Measurements from ENCODE around the gene CTSL. TPM values are rescaled to one million over a fixed set of nuclear protein-coding genes. Genes with fewer than 3 reads are reported as not detected.

CTSL gene
- polyA plus RNA-seq, 3 donors = 22.0 to 28.8 (median 28.3) TPM

GRCh38 chr9:87732756-87733155 lies 6.8 kb downstream of the CTSL start:
- peak overlapping the region in 1 of 2 donors; percentile 4 for H3K4me3 Mint-ChIP-seq
- peaks cover 4 to 14% of the 10 kb centered on the region in 2 donors for H3K36me3 Mint-ChIP-seq
- no peaks in the 10 kb centered on the region for H3K9me3 ChIP-seq (replicated peaks in 1 of 2; ENCODE audit: control insufficient read depth in 1 of 2, insufficient read depth in 1 of 2, low read length in 2 of 2)
- no peak overlapping the region for H3K27ac Mint-ChIP-seq
- intact Hi-C loops (cut with micrococcal nuclease) = no loop called here
- DNase-seq = no peak
- no peaks in the 10 kb centered on the region for H3K79me2 ChIP-seq (ENCODE audit: insufficient read depth, low read length)
- no peak for TF ChIP-seq CTCF (IDR thresholded peaks at IDR 0.05)
- H4K20me1 ChIP-seq (ENCODE audit: insufficient read depth, low read length) = no peaks in the 10 kb centered on the region
- peaks cover 12 to 31% (median 21%) of the 10 kb centered on the region in 3 donors for H3K27me3 Mint-ChIP-seq (ENCODE audit: low read depth in 3 of 3)
- H3K4me2 ChIP-seq (replicated peaks; ENCODE audit: extremely low read depth, low read length, poor library complexity, severe bottlenecking) = no peak overlapping the region
- peaks cover 0 to 15% of the 10 kb centered on the region in 2 donors for H3K27me3 ChIP-seq (ENCODE audit: control insufficient read depth in 2 of 2, insufficient read depth in 2 of 2, low read length in 2 of 2)
- no peaks in the 10 kb centered on the region for H3K4me1 ChIP-seq (ENCODE audit: control insufficient read depth in 1 of 2, insufficient read depth in 2 of 2, low read length in 2 of 2)
- no peak overlapping the region for H3K4me3 ChIP-seq (replicated peaks in 1 of 3; ENCODE audit: low read depth in 2 of 3, low read length in 3 of 3)
- 100% methylated on average over 1 of the region's 3 CpGs for WGBS (ENCODE audit: insufficient coverage)
- H3K9me3 Mint-ChIP-seq = peaks cover 0 to 6% (median 2%) of the 10 kb centered on the region in 7 donors
- no peak overlapping the region for H3K9ac ChIP-seq (ENCODE audit: insufficient read depth, low read length, poor library complexity, severe bottlenecking)
- H2AFZ ChIP-seq (ENCODE audit: insufficient read depth, low read depth, low read length, poor library complexity, severe bottlenecking) = no peak overlapping the region
- no peaks in the 10 kb centered on the region for H3K36me3 ChIP-seq (replicated peaks in 1 of 2; ENCODE audit: control insufficient read depth in 1 of 2, insufficient read depth in 2 of 2, low read length in 2 of 2)
- peaks cover 3% of the 10 kb centered on the region for H3K4me1 Mint-ChIP-seq
- no peak overlapping the region for H3K27ac ChIP-seq (ENCODE audit: low read depth in 1 of 2, low read length in 2 of 2)

GRCh38 chr9:87733273-87734052 lies 7.5 kb downstream of the CTSL start:
- peaks cover 2% of the 10 kb centered on the region for H3K4me1 Mint-ChIP-seq
- 100% methylated on average over 2 of the region's 7 CpGs for WGBS (ENCODE audit: insufficient coverage)
- Histone ChIP-seq H3K4me3 (replicated peaks in 1 of 3; ENCODE audit: low read depth in 2 of 3, low read length in 3 of 3) (no peak overlapping the region), H3K9ac (ENCODE audit: insufficient read depth, low read length, poor library complexity, severe bottlenecking) (no peak overlapping the region), H3K79me2 (ENCODE audit: insufficient read depth, low read length) (no peaks in the 10 kb centered on the region), H2AFZ (ENCODE audit: insufficient read depth, low read depth, low read length, poor library complexity, severe bottlenecking) (no peak overlapping the region), H3K27me3 (ENCODE audit: control insufficient read depth in 2 of 2, insufficient read depth in 2 of 2, low read length in 2 of 2) (peaks cover 0 to 13% of the 10 kb centered on the region in 2 donors), H3K9me3 (replicated peaks in 1 of 2; ENCODE audit: control insufficient read depth in 1 of 2, insufficient read depth in 1 of 2, low read length in 2 of 2) (no peaks in the 10 kb centered on the region), H3K36me3 (replicated peaks in 1 of 2; ENCODE audit: control insufficient read depth in 1 of 2, insufficient read depth in 2 of 2, low read length in 2 of 2) (no peaks in the 10 kb centered on the region), H4K20me1 (ENCODE audit: insufficient read depth, low read length) (no peaks in the 10 kb centered on the region), H3K4me2 (replicated peaks; ENCODE audit: extremely low read depth, low read length, poor library complexity, severe bottlenecking) (no peak overlapping the region), H3K27ac (ENCODE audit: low read depth in 1 of 2, low read length in 2 of 2) (no peak overlapping the region), H3K4me1 (ENCODE audit: control insufficient read depth in 1 of 2, insufficient read depth in 2 of 2, low read length in 2 of 2) (no peaks in the 10 kb centered on the region)
- DNase-seq = no peak
- TF ChIP-seq CTCF (IDR thresholded peaks at IDR 0.05) = no peak
- H3K27ac Mint-ChIP-seq = no peak overlapping the region
- H3K27me3 Mint-ChIP-seq (ENCODE audit: low read depth in 3 of 3) = peaks cover 14 to 33% (median 21%) of the 10 kb centered on the region in 3 donors
- H3K36me3 Mint-ChIP-seq = peaks cover 0 to 8% of the 10 kb centered on the region in 2 donors
- no peak overlapping the region for H3K4me3 Mint-ChIP-seq
- intact Hi-C loops (cut with micrococcal nuclease) = no loop called here
- H3K9me3 Mint-ChIP-seq = peaks cover 0 to 10% (median 2%) of the 10 kb centered on the region in 7 donors

Data from CD14-positive monocyte (primary cell).